Left lung (tissue), 14 donors: Measurements from ENCODE around the gene GYG1. TPM values are rescaled to one million over a fixed set of nuclear protein-coding genes. Genes with fewer than 3 reads are reported as not detected.

Source experiments
- ATAC-seq: fragments of 200-7000 bp; cut with Tn5 transposase; one replicate; pipeline ENCODE4 v1.9.1; 2020; ENCODE audit warnings: moderate library complexity
- DNase-seq, 4 donors: peaks; one replicate each; pipeline ENCODE4 v3.0.0-alpha.2; 2013 to 2020
- H3K27ac ChIP-seq, 2 donors: fragments of 200-600 bp; sonication (generic) in 1 of 2; one replicate each; pipeline versions ENCODE4 v1.5.0 to v1.8.0; 2020 to 2021
- H3K27me3 ChIP-seq, 2 donors: fragments of 200-600 bp; sonication (generic) in 1 of 2; one replicate each; pipeline versions ENCODE4 v1.5.0 to v1.8.0; 2020 to 2021
- H3K36me3 ChIP-seq, 2 donors: fragments of 200-600 bp; sonication (generic) in 1 of 2; one replicate each; pipeline versions ENCODE4 v1.5.0 to v1.8.0; 2020 to 2021
- H3K4me1 ChIP-seq, 2 donors: fragments of 200-600 bp; one replicate each; pipeline ENCODE4 v1.8.0; 2021
- H3K4me3 ChIP-seq, 2 donors: fragments of 200-600 bp; sonication (generic) in 1 of 2; one replicate each; pipeline versions ENCODE4 v1.5.0 to v1.8.0; 2020 to 2021; ENCODE audit warnings: mild to moderate bottlenecking in 1 of 2
- H3K9me3 ChIP-seq, 2 donors: fragments of 200-600 bp; sonication (generic) in 1 of 2; one replicate each; pipeline versions ENCODE4 v1.5.0 to v1.8.0; 2020 to 2021
- CTCF ChIP-seq, 2 donors: fragments of 200-600 bp; sonication (generic) in 1 of 2; IDR thresholded peaks; one replicate each; pipeline versions ENCODE4 v1.5.0 to v1.8.0; 2021; ENCODE audit warnings: antibody characterized with exemption in 2 of 2
- intact Hi-C, 2 donors: fragments of 100-400 bp; cut with DNase I; formaldehyde crosslinking; loops; one replicate each; pipeline versions ENCODE4 v1.11.2 to v1.14.2; 2022
- long read RNA-seq, 12 donors: library from polyadenylated mRNA in 2 of 12; unstranded in 2 of 12; transcript quantifications; one replicate each; pipeline ENCODE4 v2.0.0 and lab custom pipeline, GENCODE V29; 2019 to 2026
- polyA plus RNA-seq, 6 donors: library from polyadenylated mRNA; unstranded; fragments of 120-200 nt; gene quantifications; one replicate each; pipeline ENCODE4 v1.2.1, GENCODE V29; 2013; ENCODE audit not compliant: insufficient read length in 6 of 6
- total RNA-seq, 2 donors: library from RNA; stranded (reverse); fragmentation: NEBNext Ultra II Directional; extraction: Animal tissue kit (Norgen Biotek cat#: 25700); gene quantifications; one replicate each; pipeline ENCODE4 v1.2.1, GENCODE V29; 2021
- donor health status: DM: no; HTN: yes; CAD: no.
- donor health status: DM: no; HTN: no; CAD: no.

The GYG1 gene
- total RNA-seq (10 to 100 TPM; 43.9 to 67.9 TPM), polyA plus RNA-seq (100 to 1,000 TPM; 149 to 202 (median 173) TPM)
- long read RNA-seq, donor 1, transcript GYG1-201 (7 exons, 1,890 nt) = major isoform, 30 of 86 reads
- long read RNA-seq, donor 1, partial matches to known transcripts = 54 of 86 reads
- long read RNA-seq, donor 1, other reads (novel, unspliced or antisense) = 0 of 86 reads
- long read RNA-seq, donor 2, transcript GYG1-201 (7 exons, 1,890 nt) = major isoform, 27 of 70 reads
- long read RNA-seq, donor 2, transcript GYG1-205 (2 exons, 704 nt) = minor isoform, 5 of 70 reads
- long read RNA-seq, donor 2, partial matches to known transcripts = 36 of 70 reads
- long read RNA-seq, donor 2, other reads (novel, unspliced or antisense) = 0 of 70 reads
- long read RNA-seq, donor 3, transcript GYG1-201 (7 exons, 1,890 nt) = major isoform, 34 of 65 reads
- long read RNA-seq, donor 3, partial matches to known transcripts = 26 of 65 reads
- long read RNA-seq, donor 3, other reads (novel, unspliced or antisense) = 0 of 65 reads
- long read RNA-seq, donor 4, transcript GYG1-201 (7 exons, 1,890 nt) = major isoform, 44 of 53 reads
- long read RNA-seq, donor 4, partial matches to known transcripts = 4 of 53 reads
- long read RNA-seq, donor 4, other reads (novel, unspliced or antisense) = 3 of 53 reads
- long read RNA-seq, donor 5, transcript GYG1-201 (7 exons, 1,890 nt) = major isoform, 40 of 94 reads
- long read RNA-seq, donor 5, partial matches to known transcripts = 52 of 94 reads
- long read RNA-seq, donor 5, other reads (novel, unspliced or antisense) = 0 of 94 reads
- long read RNA-seq, donor 6, transcript GYG1-201 (7 exons, 1,890 nt) = major isoform, 32 of 57 reads
- long read RNA-seq, donor 6, partial matches to known transcripts = 22 of 57 reads
- long read RNA-seq, donor 6, other reads (novel, unspliced or antisense) = 0 of 57 reads
- long read RNA-seq, donor 7, transcript GYG1-201 (7 exons, 1,890 nt) = major isoform, 12 of 19 reads
- long read RNA-seq, donor 7, partial matches to known transcripts = 7 of 19 reads
- long read RNA-seq, donor 7, other reads (novel, unspliced or antisense) = 0 of 19 reads
- long read RNA-seq, donor 8, transcript GYG1-201 (7 exons, 1,890 nt) = major isoform, 25 of 62 reads
- long read RNA-seq, donor 8, partial matches to known transcripts = 31 of 62 reads
- long read RNA-seq, donor 8, other reads (novel, unspliced or antisense) = 6 of 62 reads
- long read RNA-seq, donor 9 = 0 reads
- long read RNA-seq, donor 10, transcript GYG1-201 (7 exons, 1,890 nt) = major isoform, 37 of 43 reads
- long read RNA-seq, donor 10, partial matches to known transcripts = 2 of 43 reads
- long read RNA-seq, donor 10, other reads (novel, unspliced or antisense) = 3 of 43 reads
- long read RNA-seq, donor 11, transcript GYG1-201 (7 exons, 1,890 nt) = major isoform, 6 of 16 reads
- long read RNA-seq, donor 11, partial matches to known transcripts = 6 of 16 reads
- long read RNA-seq, donor 11, other reads (novel, unspliced or antisense) = 0 of 16 reads
- long read RNA-seq, donor 12, transcript GYG1-201 (7 exons, 1,890 nt) = major isoform, 29 of 70 reads
- long read RNA-seq, donor 12, partial matches to known transcripts = 41 of 70 reads
- long read RNA-seq, donor 12, other reads (novel, unspliced or antisense) = 0 of 70 reads

- peak within 1 kb of the TSS; percentile 77 to 90 for H3K4me3 ChIP-seq
- peak; percentile 78 to 97 (median 86) for DNase-seq
- peaks cover 5 to 28% of the 10 kb centered on the region in 2 donors for H3K4me1 ChIP-seq
- no peaks in the 10 kb centered on the region for H3K27me3 ChIP-seq
- H3K36me3 ChIP-seq = peaks cover 0 to 23% of the 10 kb centered on the region in 2 donors
- H3K27ac ChIP-seq = peak within 1 kb of the TSS; percentile 94 to 98
- ATAC-seq = peak; percentile 95
- peak; percentile 19 to 29 for TF ChIP-seq CTCF (IDR thresholded peaks at IDR 0.05)
- H3K9me3 ChIP-seq = no peaks in the 10 kb centered on the region
- intact Hi-C loops = no loop called here
These were observed at the start of gene GYG1 for GRCh38 chr3:148991219-148992026. Gene GYG1, plus strand, starts transcription at chr3:148991540. Its CDS starts 101 bp downstream, at chr3:148991641.

- peak; percentile 67 to 76 for TF ChIP-seq CTCF (IDR thresholded peaks at IDR 0.05)
- no peaks in the 10 kb centered on the region for H3K36me3 ChIP-seq
- H3K9me3 ChIP-seq = no peaks in the 10 kb centered on the region
- peak; percentile 96 for ATAC-seq
- no peaks in the 10 kb centered on the region for H3K27me3 ChIP-seq
- intact Hi-C loops = no loop called here
- no peak overlapping the region for H3K4me3 ChIP-seq
- H3K27ac ChIP-seq = no peak overlapping the region
- H3K4me1 ChIP-seq = no peaks in the 10 kb centered on the region
- DNase-seq = peak in 2 of 4 donors; percentile 32 to 51
These were observed 47.7 kb upstream of the GYG1 start for GRCh38 chr3:148943506-148944205.

- Histone ChIP-seq H3K9me3 (no peaks in the 10 kb centered on the region), H3K36me3 (no peaks in the 10 kb centered on the region), H3K27me3 (no peaks in the 10 kb centered on the region), H3K4me3 (no peak overlapping the region), H3K27ac (no peak overlapping the region), H3K4me1 (no peaks in the 10 kb centered on the region)
- TF ChIP-seq CTCF (IDR thresholded peaks at IDR 0.05) = no peak
- DNase-seq = no peak
- ATAC-seq = no peak
- intact Hi-C loops = loop anchor here in 1 of 2 donors (5.0 kb wide), 1 partner anchor 83 kb away; no protein-coding TSS in a partner anchor
These were observed 46.2 kb upstream of the GYG1 start for GRCh38 chr3:148945116-148945515.
